22Rv1 (cell line): ENCODE results near the gene AOPEP.

Experiments
- CTCF ChIP-seq: fragments of 450-650 bp; IDR thresholded peaks from 2 replicates; pipeline ENCODE4 v1.5.1; 2017; ENCODE audit warnings: mild to moderate bottlenecking
- ZFX ChIP-seq: fragments of 450-650 bp; IDR thresholded peaks from 2 replicates; pipeline ENCODE4 v1.6.1; 2017; ENCODE audit warnings: antibody characterized with exemption, borderline replicate concordance

GRCh38 chr9:94851892-94852291 is 125.4 kb downstream of the AOPEP start:
- TF ChIP-seq CTCF (no peak), ZFX (no peak)
